Astrocyte (in vitro differentiated cells and primary cell): Measurements from ENCODE around the gene ETV6.

Experiments
- EZH2 ChIP-seq: IDR thresholded peaks from 2 replicates; pipeline ENCODE4 v1.6.1; 2012; ENCODE audit warnings: mild to moderate bottlenecking, low read length, inconsistent platforms; ENCODE audit not compliant: insufficient read depth
- TF ChIP-seq, protein P1 (sequence below): IDR thresholded peaks from 2 replicates; pipeline ENCODE4 v1.5.1; 2011; ENCODE audit warnings: low read depth, mild to moderate bottlenecking, inconsistent platforms, low read length, moderate library complexity; ENCODE audit not compliant: insufficient read depth

DNA sequence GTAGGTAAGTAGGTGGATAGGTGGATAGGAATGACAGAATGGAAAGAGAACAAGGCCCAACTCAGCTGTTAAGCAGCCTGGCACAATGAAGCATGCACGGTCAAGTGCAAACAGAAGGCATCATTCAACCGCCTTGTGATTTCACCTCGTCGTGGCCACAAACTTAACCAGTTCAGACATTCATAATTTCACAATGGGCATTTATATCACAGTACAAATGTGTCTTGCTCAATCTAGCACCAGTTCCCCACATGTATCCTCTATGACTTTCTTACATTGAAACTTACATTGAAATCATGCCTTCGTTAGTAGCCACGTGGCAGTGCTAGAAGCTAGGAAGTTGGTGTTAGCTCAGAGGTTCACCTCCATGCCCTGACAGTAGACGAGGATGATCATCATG lies 207.5 kb downstream of the ETV6 start:
- no peak for TF ChIP-seq EZH2
- TF ChIP-seq, protein P1, sequence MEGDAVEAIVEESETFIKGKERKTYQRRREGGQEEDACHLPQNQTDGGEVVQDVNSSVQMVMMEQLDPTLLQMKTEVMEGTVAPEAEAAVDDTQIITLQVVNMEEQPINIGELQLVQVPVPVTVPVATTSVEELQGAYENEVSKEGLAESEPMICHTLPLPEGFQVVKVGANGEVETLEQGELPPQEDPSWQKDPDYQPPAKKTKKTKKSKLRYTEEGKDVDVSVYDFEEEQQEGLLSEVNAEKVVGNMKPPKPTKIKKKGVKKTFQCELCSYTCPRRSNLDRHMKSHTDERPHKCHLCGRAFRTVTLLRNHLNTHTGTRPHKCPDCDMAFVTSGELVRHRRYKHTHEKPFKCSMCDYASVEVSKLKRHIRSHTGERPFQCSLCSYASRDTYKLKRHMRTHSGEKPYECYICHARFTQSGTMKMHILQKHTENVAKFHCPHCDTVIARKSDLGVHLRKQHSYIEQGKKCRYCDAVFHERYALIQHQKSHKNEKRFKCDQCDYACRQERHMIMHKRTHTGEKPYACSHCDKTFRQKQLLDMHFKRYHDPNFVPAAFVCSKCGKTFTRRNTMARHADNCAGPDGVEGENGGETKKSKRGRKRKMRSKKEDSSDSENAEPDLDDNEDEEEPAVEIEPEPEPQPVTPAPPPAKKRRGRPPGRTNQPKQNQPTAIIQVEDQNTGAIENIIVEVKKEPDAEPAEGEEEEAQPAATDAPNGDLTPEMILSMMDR, result no peak
